ENCODE results near the gene OPA1. TPM values are rescaled to one million over a fixed set of nuclear protein-coding genes. Genes with fewer than 3 reads are reported as not detected.

The OPA1 gene
- total and polyA plus RNA-seq, 11 donors, result 23.0 to 215 (median 106) TPM

- intact Hi-C loops (cut with DNase I), result no loop called here
- peaks cover 0 to 6% (median 0%) of the 10 kb centered on the region in 12 donors for H3K4me1 ChIP-seq
- H3K27ac ChIP-seq, result no peak overlapping the region
- no peak for DNase-seq
- no peaks in the 10 kb centered on the region for H3K9me3 ChIP-seq
- H3K36me3 ChIP-seq, result peaks cover 0 to 32% (median 7%) of the 10 kb centered on the region in 9 donors
- TF ChIP-seq POLR2A (IDR thresholded peaks at IDR 0.05), result no peak
- TF ChIP-seq CTCF (IDR thresholded peaks at IDR 0.05), result no peak
- ATAC-seq, result peak in 2 of 4 donors; percentile 39 to 75
- 47 to 63% (median 52%) methylated on average over 1 of the region's 1 CpG for WGBS, 4 donors
- no peak overlapping the region for H3K4me3 ChIP-seq
- H3K27me3 ChIP-seq, result no peaks in the 10 kb centered on the region
Measured at GRCh38 chr3:193681631-193682030, 88.6 kb downstream of the OPA1 start.

- 87 to 92% (median 90%) methylated on average over 4 of the region's 4 CpGs for WGBS, 4 donors
- no peak for DNase-seq
- Histone ChIP-seq H3K4me1 (no peaks in the 10 kb centered on the region), H3K9me3 (no peaks in the 10 kb centered on the region), H3K27ac (no peak overlapping the region), H3K27me3 (no peaks in the 10 kb centered on the region), H3K4me3 (no peak overlapping the region), H3K36me3 (peaks cover 0 to 29% (median 10%) of the 10 kb centered on the region in 9 donors)
- no peak for TF ChIP-seq POLR2A (IDR thresholded peaks at IDR 0.05)
- TF ChIP-seq CTCF (IDR thresholded peaks at IDR 0.05), result no peak
- ATAC-seq, result no peak
- intact Hi-C loops (cut with DNase I), result no loop called here
Measured at GRCh38 chr3:193686665-193687483, 93.9 kb downstream of the OPA1 start.

GRCh38 chr3:193688834-193689714 lies 96.1 kb downstream of the OPA1 start:
- H3K4me3 ChIP-seq, result no peak overlapping the region
- H3K27ac ChIP-seq, result no peak overlapping the region
- peaks cover 0 to 45% (median 26%) of the 10 kb centered on the region in 9 donors for H3K36me3 ChIP-seq
- DNase-seq (no peak), ATAC-seq (no peak)
- no peaks in the 10 kb centered on the region for H3K9me3 ChIP-seq
- intact Hi-C loops (cut with DNase I), result no loop called here
- no peak for TF ChIP-seq POLR2A (IDR thresholded peaks at IDR 0.05)
- no peak for TF ChIP-seq CTCF (IDR thresholded peaks at IDR 0.05)
- no peaks in the 10 kb centered on the region for H3K4me1 ChIP-seq
- 92 to 96% (median 94%) methylated on average over 9 of the region's 9 CpGs for WGBS, 4 donors
- H3K27me3 ChIP-seq, result no peaks in the 10 kb centered on the region

- ATAC-seq (no peak), DNase-seq (no peak)
- intact Hi-C loops (cut with DNase I), result no loop called here
- 73 to 87% (median 86%) methylated on average over 5 of the region's 5 CpGs for WGBS, 4 donors
- H3K4me3 ChIP-seq, result no peak overlapping the region
- H3K9me3 ChIP-seq, result no peaks in the 10 kb centered on the region
- peaks cover 0 to 78% (median 62%) of the 10 kb centered on the region in 9 donors for H3K36me3 ChIP-seq
- no peak overlapping the region for H3K27ac ChIP-seq
- no peaks in the 10 kb centered on the region for H3K27me3 ChIP-seq
- H3K4me1 ChIP-seq, result no peaks in the 10 kb centered on the region
- TF ChIP-seq POLR2A (IDR thresholded peaks at IDR 0.05), result no peak
- no peak for TF ChIP-seq CTCF (IDR thresholded peaks at IDR 0.05)
Measured at GRCh38 chr3:193693774-193694173, 100.8 kb downstream of the OPA1 start.
